ENCODE data around the gene BLOC1S3.

GRCh38 chr19:45172173-45172572 lies 6.4 kb upstream of the BLOC1S3 start:
- no peak for TF ChIP-seq POLR2AphosphoS5 (IDR thresholded peaks at IDR 0.05; ENCODE audit: low read depth, low read length)
- TF ChIP-seq, protein P1, sequence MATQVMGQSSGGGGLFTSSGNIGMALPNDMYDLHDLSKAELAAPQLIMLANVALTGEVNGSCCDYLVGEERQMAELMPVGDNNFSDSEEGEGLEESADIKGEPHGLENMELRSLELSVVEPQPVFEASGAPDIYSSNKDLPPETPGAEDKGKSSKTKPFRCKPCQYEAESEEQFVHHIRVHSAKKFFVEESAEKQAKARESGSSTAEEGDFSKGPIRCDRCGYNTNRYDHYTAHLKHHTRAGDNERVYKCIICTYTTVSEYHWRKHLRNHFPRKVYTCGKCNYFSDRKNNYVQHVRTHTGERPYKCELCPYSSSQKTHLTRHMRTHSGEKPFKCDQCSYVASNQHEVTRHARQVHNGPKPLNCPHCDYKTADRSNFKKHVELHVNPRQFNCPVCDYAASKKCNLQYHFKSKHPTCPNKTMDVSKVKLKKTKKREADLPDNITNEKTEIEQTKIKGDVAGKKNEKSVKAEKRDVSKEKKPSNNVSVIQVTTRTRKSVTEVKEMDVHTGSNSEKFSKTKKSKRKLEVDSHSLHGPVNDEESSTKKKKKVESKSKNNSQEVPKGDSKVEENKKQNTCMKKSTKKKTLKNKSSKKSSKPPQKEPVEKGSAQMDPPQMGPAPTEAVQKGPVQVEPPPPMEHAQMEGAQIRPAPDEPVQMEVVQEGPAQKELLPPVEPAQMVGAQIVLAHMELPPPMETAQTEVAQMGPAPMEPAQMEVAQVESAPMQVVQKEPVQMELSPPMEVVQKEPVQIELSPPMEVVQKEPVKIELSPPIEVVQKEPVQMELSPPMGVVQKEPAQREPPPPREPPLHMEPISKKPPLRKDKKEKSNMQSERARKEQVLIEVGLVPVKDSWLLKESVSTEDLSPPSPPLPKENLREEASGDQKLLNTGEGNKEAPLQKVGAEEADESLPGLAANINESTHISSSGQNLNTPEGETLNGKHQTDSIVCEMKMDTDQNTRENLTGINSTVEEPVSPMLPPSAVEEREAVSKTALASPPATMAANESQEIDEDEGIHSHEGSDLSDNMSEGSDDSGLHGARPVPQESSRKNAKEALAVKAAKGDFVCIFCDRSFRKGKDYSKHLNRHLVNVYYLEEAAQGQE (IDR thresholded peaks at IDR 0.05; ENCODE audit: insufficient read depth in 1 of 2, low read depth in 2 of 2, low read length in 2 of 2), result no peak
